GM21825 (cell line): ENCODE measurements around the gene IL12A.

Source experiments
- ATAC-seq: cut with Tn5 transposase; IDR thresholded peaks from one replicate; pipeline ENCODE4 v1.9.1; 2021; ENCODE audit warnings: mild to moderate bottlenecking, moderate library complexity; ENCODE audit not compliant: unreplicated experiment

The IL12A gene

GRCh38 chr3:160023476-160023875 is 34.8 kb downstream of the IL12A start:
- ATAC-seq = no peak

GRCh38 chr3:160027541-160028195 is 39.0 kb downstream of the IL12A start:
- peak; percentile 86 for ATAC-seq

- no peak for ATAC-seq
These were observed 47.1 kb downstream of the IL12A start for GRCh38 chr3:160035757-160036156.

- ATAC-seq = no peak
These were observed 50.4 kb downstream of the IL12A start for GRCh38 chr3:160038862-160039562.

GRCh38 chr3:160040181-160040580 is 51.5 kb downstream of the IL12A start:
- no peak for ATAC-seq

- no peak for ATAC-seq
These were observed 52.8 kb downstream of the IL12A start for GRCh38 chr3:160041465-160041864.

GRCh38 chr3:160044121-160044520 is 55.5 kb downstream of the IL12A start:
- no peak for ATAC-seq
